ENCODE results near the gene RXRA. TPM values are rescaled to one million over a fixed set of nuclear protein-coding genes. Genes with fewer than 3 reads are reported as not detected.

RXRA gene
- total RNA-seq, 4 donors from 2014 or later, result 53.5 to 61.5 (median 56.5) TPM

GRCh38 chr9:134346840-134347583, 20.8 kb downstream of the RXRA start:
- Histone ChIP-seq H3K4me3 (no peak overlapping the region), H3K36me3 (no peaks in the 10 kb centered on the region), H3K4me1 (peaks cover 0 to 100% (median 95%) of the 10 kb centered on the region in 4 donors), H3K9me3 (no peaks in the 10 kb centered on the region), H3K27me3 (no peaks in the 10 kb centered on the region), H3K27ac (peak overlapping the region in 2 of 4 donors; percentile 33 to 38)
- WGBS, 2 donors, result 70 to 71% methylated on average over 16 to 21 of the region's 21 CpGs
- no peak for TF ChIP-seq EP300 (IDR thresholded peaks at IDR 0.05)
- TF ChIP-seq POLR2A (IDR thresholded peaks at IDR 0.05), result no peak
- TF ChIP-seq, protein P1, sequence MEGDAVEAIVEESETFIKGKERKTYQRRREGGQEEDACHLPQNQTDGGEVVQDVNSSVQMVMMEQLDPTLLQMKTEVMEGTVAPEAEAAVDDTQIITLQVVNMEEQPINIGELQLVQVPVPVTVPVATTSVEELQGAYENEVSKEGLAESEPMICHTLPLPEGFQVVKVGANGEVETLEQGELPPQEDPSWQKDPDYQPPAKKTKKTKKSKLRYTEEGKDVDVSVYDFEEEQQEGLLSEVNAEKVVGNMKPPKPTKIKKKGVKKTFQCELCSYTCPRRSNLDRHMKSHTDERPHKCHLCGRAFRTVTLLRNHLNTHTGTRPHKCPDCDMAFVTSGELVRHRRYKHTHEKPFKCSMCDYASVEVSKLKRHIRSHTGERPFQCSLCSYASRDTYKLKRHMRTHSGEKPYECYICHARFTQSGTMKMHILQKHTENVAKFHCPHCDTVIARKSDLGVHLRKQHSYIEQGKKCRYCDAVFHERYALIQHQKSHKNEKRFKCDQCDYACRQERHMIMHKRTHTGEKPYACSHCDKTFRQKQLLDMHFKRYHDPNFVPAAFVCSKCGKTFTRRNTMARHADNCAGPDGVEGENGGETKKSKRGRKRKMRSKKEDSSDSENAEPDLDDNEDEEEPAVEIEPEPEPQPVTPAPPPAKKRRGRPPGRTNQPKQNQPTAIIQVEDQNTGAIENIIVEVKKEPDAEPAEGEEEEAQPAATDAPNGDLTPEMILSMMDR (IDR thresholded peaks at IDR 0.05), result no peak
- no peak for DNase-seq (ENCODE audit: low spot score in 2 of 2)

GRCh38 chr9:134347996-134348395, 21.7 kb downstream of the RXRA start:
- 80 to 85% methylated on average over 10 of the region's 10 CpGs for WGBS, 2 donors
- Histone ChIP-seq H3K9me3 (no peaks in the 10 kb centered on the region), H3K4me1 (peaks cover 0 to 100% (median 95%) of the 10 kb centered on the region in 4 donors), H3K4me3 (no peak overlapping the region), H3K36me3 (no peaks in the 10 kb centered on the region), H3K27me3 (no peaks in the 10 kb centered on the region), H3K27ac (peak overlapping the region in 1 of 4 donors; percentile 38)
- TF ChIP-seq, protein P1 (IDR thresholded peaks at IDR 0.05), result no peak
- TF ChIP-seq POLR2A (IDR thresholded peaks at IDR 0.05) (no peak), EP300 (IDR thresholded peaks at IDR 0.05) (no peak)
- DNase-seq (ENCODE audit: low spot score in 2 of 2), result no peak

DNA sequence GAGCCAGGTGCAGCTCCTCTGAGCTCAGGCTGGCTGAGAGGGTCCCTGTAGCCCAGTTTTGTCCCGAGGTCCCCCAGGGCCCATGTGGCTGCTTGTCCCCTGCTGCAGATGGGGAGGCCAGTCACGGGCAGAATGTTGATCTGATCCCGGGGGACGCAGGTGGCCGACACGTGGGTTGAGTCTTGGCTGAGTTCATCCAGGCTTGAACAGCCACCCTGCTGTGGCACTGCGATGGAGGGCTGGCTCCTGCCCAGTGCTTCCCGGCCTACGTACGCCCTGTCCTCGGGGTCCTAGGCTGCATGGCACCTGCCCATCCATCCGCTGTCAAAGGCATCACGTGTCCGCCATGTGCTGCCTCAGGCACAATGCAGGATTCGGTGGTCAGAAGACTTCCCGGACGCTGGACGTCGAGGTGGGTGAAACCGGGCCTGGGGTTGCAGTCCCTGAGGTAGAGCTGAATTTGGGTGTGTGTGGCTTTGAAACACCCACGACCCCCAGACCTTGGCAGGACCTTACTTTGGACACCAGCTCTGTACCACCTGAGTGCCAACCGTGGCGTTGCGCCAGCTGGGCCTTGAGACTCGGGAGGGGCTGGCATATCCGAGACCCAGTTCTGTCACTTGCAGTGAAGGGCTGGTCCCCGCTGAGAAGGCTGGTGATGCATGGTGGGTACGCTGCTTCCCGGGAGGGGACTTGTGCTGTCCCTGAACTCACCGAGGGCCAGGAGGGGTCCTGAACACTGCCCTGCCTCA, 22.3 kb downstream of the RXRA start:
- no peak overlapping the region for H3K4me3 ChIP-seq
- DNase-seq (ENCODE audit: low spot score in 2 of 2), result no peak
- no peaks in the 10 kb centered on the region for H3K9me3 ChIP-seq
- H3K4me1 ChIP-seq, result peaks cover 0 to 100% (median 95%) of the 10 kb centered on the region in 4 donors
- H3K36me3 ChIP-seq, result no peaks in the 10 kb centered on the region
- no peaks in the 10 kb centered on the region for H3K27me3 ChIP-seq
- 72 to 83% methylated on average over 19 to 26 of the region's 30 CpGs for WGBS, 2 donors
- no peak for TF ChIP-seq EP300 (IDR thresholded peaks at IDR 0.05)
- no peak for TF ChIP-seq POLR2A (IDR thresholded peaks at IDR 0.05)
- TF ChIP-seq, protein P1 (IDR thresholded peaks at IDR 0.05), result no peak
- H3K27ac ChIP-seq, result no peak overlapping the region

- H3K27me3 ChIP-seq, result no peaks in the 10 kb centered on the region
- no peaks in the 10 kb centered on the region for H3K9me3 ChIP-seq
- peak overlapping the region in 3 of 4 donors; percentile 35 to 76 (median 63) for H3K27ac ChIP-seq
- 67 to 77% methylated on average over 9 of the region's 9 CpGs for WGBS, 2 donors
- no peak for TF ChIP-seq POLR2A (IDR thresholded peaks at IDR 0.05)
- no peak for TF ChIP-seq EP300 (IDR thresholded peaks at IDR 0.05)
- TF ChIP-seq, protein P1 (IDR thresholded peaks at IDR 0.05), result no peak
- peak overlapping the region in 1 of 4 donors; percentile 8 for H3K4me3 ChIP-seq
- no peak for DNase-seq (ENCODE audit: low spot score in 2 of 2)
- peaks cover 0 to 100% (median 93%) of the 10 kb centered on the region in 4 donors for H3K4me1 ChIP-seq
- no peaks in the 10 kb centered on the region for H3K36me3 ChIP-seq
Measured at GRCh38 chr9:134349936-134350335, 23.7 kb downstream of the RXRA start.

Data from tibial nerve (tissue), 4 donors.